Gastrocnemius medialis (tissue), 4 donors: ENCODE results near the gene DAND5. TPM values are rescaled to one million over a fixed set of nuclear protein-coding genes. Genes with fewer than 3 reads are reported as not detected.

Experiments used
- ATAC-seq, 2 donors: fragments of 150-250 bp; one replicate each; pipeline ENCODE4 v1.9.1; 2016
- DNase-seq, 2 donors: peaks; one replicate each; pipeline ENCODE4 v3.0.0-alpha.2; 2019
- H3K27ac ChIP-seq, 4 donors: fragments of 200-600 bp; sonication (generic); 1 replicate in 1 of 4; 2 replicates in 3 of 4; pipeline ENCODE4 v1.5.1; 2016 to 2018; ENCODE audit warnings: mild to moderate bottlenecking in 2 of 4, moderate library complexity in 1 of 4
- H3K27me3 ChIP-seq, 3 donors: fragments of 200-600 bp; sonication (generic) in 2 of 3; 1 replicate in 1 of 3; 2 replicates in 2 of 3; pipeline versions ENCODE4 v1.5.1 to v1.6.0; 2016 to 2019; ENCODE audit warnings: mild to moderate bottlenecking in 1 of 3, moderate library complexity in 1 of 3
- H3K36me3 ChIP-seq, 2 donors: fragments of 200-600 bp; sonication (generic) in 1 of 2; one replicate each; pipeline ENCODE4 v1.5.1; 2017 to 2018
- H3K4me1 ChIP-seq, 2 donors: fragments of 200-600 bp; sonication (generic) in 1 of 2; one replicate each; pipeline ENCODE4 v1.5.1; 2016 to 2017; ENCODE audit warnings: mild to moderate bottlenecking in 2 of 2
- H3K4me3 ChIP-seq, 4 donors: fragments of 200-600 bp; sonication (generic) in 3 of 4; 1 replicate in 1 of 4; 2 replicates in 3 of 4; pipeline ENCODE4 v1.5.1; 2016 to 2019; ENCODE audit warnings: mild to moderate bottlenecking in 2 of 4
- H3K9me3 ChIP-seq, 3 donors: fragments of 200-600 bp; sonication (generic) in 2 of 3; 1 replicate in 1 of 3; 2 replicates in 2 of 3; pipeline ENCODE4 v1.5.1; 2016 to 2019
- POLR2A ChIP-seq, 2 donors: fragments of 450-650 bp; IDR thresholded peaks; one replicate each; pipeline ENCODE4 v1.6.1; 2017; ENCODE audit warnings: antibody characterized with exemption in 2 of 2, mild to moderate bottlenecking in 2 of 2, moderate library complexity in 2 of 2
- in situ Hi-C, 4 donors: fragments of 200-750 bp; cut with MboI; loops; one replicate each; pipeline versions ENCODE4 v1.15.0 to v1.8.0; 2017; ENCODE audit warnings: low sequenced_read_pairs in 4 of 4
- intact Hi-C: fragments of 100-400 bp; cut with DNase I; formaldehyde crosslinking; loops from one replicate; pipeline ENCODE4 v1.15.1; 2023; ENCODE audit warnings: low total_unique reads
- total RNA-seq, 4 donors: library from RNA; depleted of rRNA; stranded (reverse); fragments of >200 nt; gene quantifications; one replicate each; pipeline versions ENCODE4 v1.1.0 to v1.2.3, GENCODE V29; 2016
- TF ChIP-seq, protein P1 (sequence below), 5 experiments: fragments of 450-650 bp in 3 of 5; fragments of 200-600 bp in 2 of 5; sonication (generic) in 2 of 5; IDR thresholded peaks in 4 of 5; conservative IDR thresholded peaks in 1 of 5; 1 replicate in 4 of 5; 2 replicates in 1 of 5; pipeline ENCODE4 v1.5.1; 2016 to 2019; ENCODE audit warnings: antibody characterized with exemption in 5 of 5, mild to moderate bottlenecking in 3 of 5, moderate library complexity in 3 of 5

Gene DAND5
- total RNA-seq, 4 donors from 2014 or later = not detected

DNA sequence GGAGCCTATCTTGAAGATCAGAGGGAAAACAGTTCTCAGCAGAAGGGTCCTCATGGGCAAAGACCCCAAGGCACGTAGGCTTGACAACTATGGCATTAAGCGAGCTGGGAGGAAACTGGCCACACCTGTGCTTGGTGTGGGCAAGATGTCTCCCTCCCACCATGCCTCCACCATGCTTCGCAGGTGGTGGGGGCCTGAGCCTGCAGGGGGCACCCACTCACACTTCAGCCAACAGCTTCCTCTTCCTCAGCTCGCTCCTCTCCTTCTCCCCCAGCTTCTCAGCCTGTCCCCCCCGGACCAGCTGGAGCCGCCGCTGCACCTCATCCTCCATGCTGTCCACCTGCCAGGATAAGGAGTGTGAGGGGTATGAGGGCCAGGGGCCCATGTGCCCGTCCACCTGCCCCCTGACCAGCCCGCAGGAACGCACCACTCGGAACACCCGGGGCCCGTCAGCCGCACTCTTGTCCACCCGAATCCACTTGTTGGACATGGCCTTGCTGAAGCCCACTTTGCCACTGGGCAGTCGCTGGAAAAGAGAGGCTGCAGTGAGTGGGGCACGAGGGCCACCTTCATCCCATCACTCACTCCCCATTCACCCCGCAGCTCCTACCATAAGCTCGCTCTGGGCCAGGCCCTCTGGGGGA is 39.3 kb upstream of the DAND5 start:
- intact Hi-C loops = loop anchor here (5.0 kb wide), 2 partner anchors 138 to 208 kb away; partner anchors contain the start of genes JUNB and TNPO2
- TF ChIP-seq POLR2A (IDR thresholded peaks at IDR 0.05) = no peak
- TF ChIP-seq, protein P1, sequence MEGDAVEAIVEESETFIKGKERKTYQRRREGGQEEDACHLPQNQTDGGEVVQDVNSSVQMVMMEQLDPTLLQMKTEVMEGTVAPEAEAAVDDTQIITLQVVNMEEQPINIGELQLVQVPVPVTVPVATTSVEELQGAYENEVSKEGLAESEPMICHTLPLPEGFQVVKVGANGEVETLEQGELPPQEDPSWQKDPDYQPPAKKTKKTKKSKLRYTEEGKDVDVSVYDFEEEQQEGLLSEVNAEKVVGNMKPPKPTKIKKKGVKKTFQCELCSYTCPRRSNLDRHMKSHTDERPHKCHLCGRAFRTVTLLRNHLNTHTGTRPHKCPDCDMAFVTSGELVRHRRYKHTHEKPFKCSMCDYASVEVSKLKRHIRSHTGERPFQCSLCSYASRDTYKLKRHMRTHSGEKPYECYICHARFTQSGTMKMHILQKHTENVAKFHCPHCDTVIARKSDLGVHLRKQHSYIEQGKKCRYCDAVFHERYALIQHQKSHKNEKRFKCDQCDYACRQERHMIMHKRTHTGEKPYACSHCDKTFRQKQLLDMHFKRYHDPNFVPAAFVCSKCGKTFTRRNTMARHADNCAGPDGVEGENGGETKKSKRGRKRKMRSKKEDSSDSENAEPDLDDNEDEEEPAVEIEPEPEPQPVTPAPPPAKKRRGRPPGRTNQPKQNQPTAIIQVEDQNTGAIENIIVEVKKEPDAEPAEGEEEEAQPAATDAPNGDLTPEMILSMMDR (IDR thresholded peaks at IDR 0.05 in 4 of 5, conservative IDR thresholded peaks at IDR 0.05 in 1 of 5) = no peak
- Histone ChIP-seq H3K27me3 (no peaks in the 10 kb centered on the region), H3K27ac (no peak overlapping the region), H3K4me3 (no peak overlapping the region), H3K4me1 (peaks cover 8 to 12% of the 10 kb centered on the region in 2 donors), H3K9me3 (no peaks in the 10 kb centered on the region), H3K36me3 (peaks cover 0 to 52% of the 10 kb centered on the region in 2 donors)
- in situ Hi-C loops = no loop called here
- ATAC-seq (no peak), DNase-seq (no peak)

DNA sequence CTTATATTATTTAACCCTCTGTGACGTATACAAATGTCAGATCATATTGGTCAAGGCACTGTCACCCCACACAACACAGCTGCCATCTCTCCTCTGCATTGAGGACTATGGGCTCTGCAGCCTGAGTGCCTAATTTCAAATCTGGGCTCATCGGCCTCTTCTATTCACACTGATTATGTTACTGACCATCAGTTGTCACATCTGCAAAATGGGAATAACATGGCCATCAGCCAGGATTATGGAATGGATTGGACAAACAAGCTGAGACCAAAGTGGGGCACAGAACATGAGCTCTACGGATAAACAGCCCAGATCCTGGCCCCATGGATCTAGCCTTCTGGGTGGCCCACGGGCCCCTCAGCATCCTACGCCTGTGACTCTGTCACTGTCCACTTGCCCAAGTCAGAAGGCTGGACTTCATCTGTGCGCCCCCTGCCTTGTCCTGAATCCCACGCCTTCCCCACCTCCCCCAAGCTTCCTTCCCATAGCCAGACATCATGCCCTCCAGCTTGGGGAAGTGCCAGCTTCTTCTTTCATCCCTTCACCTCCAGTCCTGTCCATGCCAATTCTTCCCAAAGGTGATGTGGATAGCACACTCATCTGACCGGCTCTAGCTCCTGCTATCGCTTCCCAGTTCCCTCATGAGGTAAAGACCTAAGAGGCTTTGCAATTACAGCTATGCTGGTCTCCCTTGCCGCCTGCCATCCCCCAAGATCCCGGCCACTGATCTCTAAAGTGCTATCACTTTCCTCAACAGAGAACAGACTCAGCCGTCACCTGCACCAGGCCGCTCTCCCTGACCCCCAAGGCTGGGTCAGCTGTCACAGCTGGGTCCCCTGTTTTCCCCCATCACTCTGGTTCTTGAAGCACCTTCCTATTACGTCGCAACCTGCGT is 36.7 kb upstream of the DAND5 start:
- DNase-seq (no peak), ATAC-seq (peak in 1 of 2 donors; percentile 14)
- in situ Hi-C loops (no loop called here), intact Hi-C loops (loop anchor here (1.0 to 5.0 kb wide), 4 partner anchors 14 to 210 kb away; partner anchors contain the start of genes GCDH, JUNB, SYCE2 and TNPO2)
- TF ChIP-seq POLR2A (IDR thresholded peaks at IDR 0.05) = no peak
- TF ChIP-seq, protein P1 (IDR thresholded peaks at IDR 0.05 in 4 of 5, conservative IDR thresholded peaks at IDR 0.05 in 1 of 5) = no peak
- H3K4me1 ChIP-seq = peaks cover 12 to 15% of the 10 kb centered on the region in 2 donors
- no peaks in the 10 kb centered on the region for H3K27me3 ChIP-seq
- peak overlapping the region; percentile 91 to 99 (median 94) for H3K27ac ChIP-seq
- no peaks in the 10 kb centered on the region for H3K9me3 ChIP-seq
- H3K4me3 ChIP-seq = peak overlapping the region; percentile 85 to 100 (median 98)
- H3K36me3 ChIP-seq = peaks cover 0 to 29% of the 10 kb centered on the region in 2 donors

DNA sequence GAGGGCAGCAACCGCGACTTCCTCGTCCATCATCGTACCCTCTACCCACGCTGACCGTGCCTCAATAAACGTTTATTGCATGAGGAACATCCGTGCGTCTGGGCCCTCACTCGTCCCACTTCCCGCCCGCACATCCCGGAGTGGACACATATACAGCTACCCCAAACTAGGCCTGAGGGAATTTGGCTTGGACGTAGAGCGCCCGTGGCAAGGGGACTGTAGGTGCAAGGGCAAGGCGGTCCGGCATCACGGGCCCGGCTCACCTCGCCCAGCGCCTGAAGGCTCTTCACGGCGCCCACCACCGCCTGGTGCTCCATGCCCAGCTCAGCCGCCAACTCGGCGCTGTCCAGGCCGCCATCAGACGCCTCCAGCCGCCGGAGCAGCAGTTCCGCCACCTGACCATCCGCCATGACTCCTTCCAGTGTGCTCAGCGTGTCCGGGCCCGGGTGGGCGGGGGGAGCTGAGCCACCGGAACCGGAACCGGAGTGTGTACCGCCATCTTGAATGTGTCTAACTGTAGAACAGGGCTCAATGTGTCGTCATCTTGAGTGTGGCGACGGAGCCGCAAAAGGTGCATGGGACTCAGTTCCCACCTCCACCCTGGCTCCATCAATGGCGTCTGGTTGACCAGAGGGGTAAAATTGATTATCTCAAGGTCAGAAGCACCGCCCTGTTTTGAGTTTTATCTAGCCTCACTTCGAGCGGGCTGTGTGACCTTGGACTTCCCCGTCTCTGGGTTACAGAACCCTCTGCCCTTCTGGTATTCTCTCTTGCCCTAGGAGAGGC is 35.9 kb upstream of the DAND5 start, which contains the start of gene FARSA:
TSS of gene FARSA (minus strand) at position 425 of the 786 bp plus-strand sequence. CDS start at position 410, 15 bp downstream.
- Histone ChIP-seq H3K4me3 (peak within 1 kb of the TSS; percentile 85 to 100 (median 98)), H3K27ac (peak within 1 kb of the TSS; percentile 91 to 99 (median 94)), H3K27me3 (no peaks in the 10 kb centered on the region), H3K4me1 (peaks cover 16 to 19% of the 10 kb centered on the region in 2 donors), H3K36me3 (peaks cover 0 to 23% of the 10 kb centered on the region in 2 donors), H3K9me3 (no peaks in the 10 kb centered on the region)
- DNase-seq (peak; percentile 94), ATAC-seq (peak; percentile 82 to 84)
- intact Hi-C loops (loop anchor here (1.0 to 5.0 kb wide), 4 partner anchors 15 to 211 kb away; partner anchors contain the start of genes GCDH, JUNB, SYCE2 and TNPO2), in situ Hi-C loops (no loop called here)
- TF ChIP-seq POLR2A (IDR thresholded peaks at IDR 0.05) = peak; percentile 36 to 72
- TF ChIP-seq, protein P1 (IDR thresholded peaks at IDR 0.05 in 4 of 5, conservative IDR thresholded peaks at IDR 0.05 in 1 of 5) = no peak

DNA sequence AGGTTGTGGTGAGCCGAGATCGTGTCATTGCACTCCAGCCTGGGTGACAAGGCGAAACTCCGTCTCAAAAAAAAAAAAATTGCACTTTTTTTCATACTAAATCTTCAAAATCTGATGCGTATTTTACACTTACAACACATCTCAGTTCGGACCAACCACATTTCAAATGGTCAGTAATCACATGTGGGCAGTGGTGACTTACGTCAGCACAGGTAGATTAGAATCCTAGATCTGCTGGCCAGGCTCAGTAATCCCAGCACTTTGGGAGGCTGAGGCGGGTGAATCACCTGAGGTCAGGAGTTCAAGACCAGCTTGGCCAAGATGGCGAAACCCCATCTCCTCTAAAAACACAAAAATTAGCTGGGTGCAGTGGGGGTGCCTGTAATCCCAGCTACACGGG is 34.3 kb upstream of the DAND5 start:
- no peak overlapping the region for H3K27ac ChIP-seq
- intact Hi-C loops = no loop called here
- in situ Hi-C loops = no loop called here
- no peaks in the 10 kb centered on the region for H3K9me3 ChIP-seq
- DNase-seq = no peak
- no peak overlapping the region for H3K4me3 ChIP-seq
- peaks cover 0 to 9% of the 10 kb centered on the region in 2 donors for H3K36me3 ChIP-seq
- H3K27me3 ChIP-seq = no peaks in the 10 kb centered on the region
- peaks cover 25 to 31% of the 10 kb centered on the region in 2 donors for H3K4me1 ChIP-seq
- no peak for ATAC-seq
- TF ChIP-seq POLR2A (IDR thresholded peaks at IDR 0.05) = no peak
- TF ChIP-seq, protein P1 (IDR thresholded peaks at IDR 0.05 in 4 of 5, conservative IDR thresholded peaks at IDR 0.05 in 1 of 5) = no peak
